ENCODE results near the gene ALKBH6. TPM values are rescaled to one million over a fixed set of nuclear protein-coding genes. Genes with fewer than 3 reads are reported as not detected.
A peak's percentile ranks its signal among the peaks of the same experiment; 100 is the strongest.

ALKBH6 gene
- total and polyA plus RNA-seq, 9 of the 15 experiments (the other 6 are each of a cell fraction or from before 2014, with no cell fraction given), result 0.67 to 62.0 (median 34.5) TPM

DNA sequence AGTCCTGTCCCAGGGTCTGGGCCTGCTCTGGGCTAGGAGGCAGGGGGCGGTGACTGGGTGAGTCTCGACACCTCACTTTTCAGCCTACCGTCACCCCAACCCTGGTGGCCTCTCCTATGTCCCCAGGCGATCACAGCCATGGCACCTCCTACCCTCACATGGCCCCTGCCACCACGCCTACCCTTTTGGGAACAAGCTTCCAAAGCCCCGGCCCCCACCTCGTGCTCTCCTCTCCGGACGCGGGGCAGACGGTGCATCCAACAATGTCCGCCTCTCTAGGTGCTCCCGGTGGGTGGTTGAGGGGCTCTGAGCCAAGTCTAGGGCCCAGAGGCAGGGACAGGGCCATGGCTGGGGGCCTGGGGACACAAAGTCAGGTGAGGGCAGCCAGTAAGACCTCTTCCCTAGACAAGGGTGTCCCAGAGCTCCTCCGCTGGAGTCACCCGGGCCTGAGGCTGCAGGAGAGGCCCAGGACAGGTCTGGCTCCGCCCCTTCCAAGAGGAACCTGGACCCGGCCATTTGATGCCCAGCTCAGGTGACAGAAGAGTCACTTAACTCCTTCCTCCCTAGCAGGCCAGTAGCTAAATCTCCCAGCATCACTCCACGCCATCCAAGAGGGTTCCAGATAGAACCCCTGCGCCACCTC is 5.6 kb downstream of the ALKBH6 start, which contains the start of gene SYNE4:
SYNE4 (minus strand) TSS at position 478 of the 643 bp plus-strand sequence; CDS start at position 346, 132 bp downstream.
- Histone ChIP-seq H3K36me3 (ENCODE audit: control insufficient read depth, insufficient read depth, low read length) (0 out of 3 replicates have a peak, but pooled peaks cover 2% of the 10 kb centered on the region), H3K9me3 (replicated peaks; ENCODE audit: control insufficient read depth, insufficient read depth, low read depth, low read length) (no peaks in the 10 kb centered on the region), H3K4me1 (replicated peaks in 1 of 2; ENCODE audit: control insufficient read depth in 2 of 2, insufficient read depth in 2 of 2, low read length in 2 of 2) (peaks cover 5 to 23% of the 10 kb centered on the region in 2 experiments; a peak in 2 of 5 replicates), H2AFZ (ENCODE audit: low read depth, low read length) (no peak within 1 kb of the TSS), H3K4me3 (no peak within 1 kb of the TSS), H3K27ac (ENCODE audit: extremely low read depth, low read depth, low read length) (no peak within 1 kb of the TSS), H3K27me3 (ENCODE audit: control insufficient read depth in 2 of 2, insufficient read depth in 2 of 2, low read length in 2 of 2) (no peaks in the 10 kb centered on the region), H3K4me2 (ENCODE audit: insufficient read depth, low read length) (no peak within 1 kb of the TSS), H3K9me1 (ENCODE audit: control insufficient read depth, insufficient read depth, low read length) (no peaks in the 10 kb centered on the region), H3K9ac (ENCODE audit: insufficient read depth in 1 of 2, low read depth in 2 of 2, low read length in 2 of 2) (peak within 1 kb of the TSS in 1 of 2 experiments; percentile 32; a peak in 1 of 4 replicates), H4K20me1 (replicated peaks; ENCODE audit: control insufficient read depth, insufficient read depth, low read length) (no peaks in the 10 kb centered on the region), H3K79me2 (ENCODE audit: control insufficient read depth, insufficient read depth, low read length) (peaks cover 8% of the 10 kb centered on the region)
- no peak for FAIRE-seq
- intact Hi-C loops (cut with micrococcal nuclease), result no loop called here
- ATAC-seq, result no peak
- no peak for DNase-seq (ENCODE audit: extremely low read depth in 1 of 4, low spot score in 3 of 4)
- in situ Hi-C loops (cut with MboI), result no loop called here
- 82% methylated on average over 18 of the region's 19 CpGs for WGBS (ENCODE audit: insufficient coverage, low coverage, missing lambda C conversion rate)
- CTCF ChIA-PET (ENCODE audit: low intra/inter-chr PET ratio), result no interaction called here
- POLR2A ChIA-PET, result no interaction called here
- BruUV-seq (replicated peaks), result no TSS peak
- TF ChIP-seq HNRNPK (IDR thresholded peaks at IDR 0.05; ENCODE audit: low read depth, low read length, poor library complexity, severe bottlenecking) (no peak), L3MBTL2 (IDR thresholded peaks at IDR 0.05) (no peak), POLR2G (IDR thresholded peaks at IDR 0.05; ENCODE audit: low read depth, low read length) (0 out of 2 replicates have a peak, but pooled peaks have one; percentile 40), RAD21 (CRISPR knock-in tag; conservative IDR thresholded peaks at IDR 0.05 in 1 of 2, IDR thresholded peaks at IDR 0.05 in 1 of 2) (no peak), CTBP1 (IDR thresholded peaks at IDR 0.05; ENCODE audit: borderline replicate concordance) (no peak), POLR2AphosphoS2 (IDR thresholded peaks at IDR 0.05; ENCODE audit: low read length) (no peak), SOX6 (IDR thresholded peaks at IDR 0.05) (no peak), PRPF4 (IDR thresholded peaks at IDR 0.05; ENCODE audit: insufficient read depth, low read depth, low read length, poor library complexity, severe bottlenecking) (no peak), ZNF140 (CRISPR knock-in tag; IDR thresholded peaks at IDR 0.05) (no peak), HDAC2 (IDR thresholded peaks at IDR 0.05) (no peak), U2AF2 (optimal IDR thresholded peaks at IDR 0.05; ENCODE audit: low read depth, low read length) (no peak), JUN (IDR thresholded peaks at IDR 0.05; ENCODE audit: borderline replicate concordance, low read depth, low read length) (no peak), JUN (CRISPR knock-in tag; IDR thresholded peaks at IDR 0.05; ENCODE audit: borderline replicate concordance) (no peak)
- TF ChIP-seq, protein P1, sequence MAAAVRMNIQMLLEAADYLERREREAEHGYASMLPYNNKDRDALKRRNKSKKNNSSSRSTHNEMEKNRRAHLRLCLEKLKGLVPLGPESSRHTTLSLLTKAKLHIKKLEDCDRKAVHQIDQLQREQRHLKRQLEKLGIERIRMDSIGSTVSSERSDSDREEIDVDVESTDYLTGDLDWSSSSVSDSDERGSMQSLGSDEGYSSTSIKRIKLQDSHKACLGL (CRISPR knock-in tag; IDR thresholded peaks at IDR 0.05; ENCODE audit: borderline replicate concordance, poor library complexity, severe bottlenecking), result no peak
- TF ChIP-seq, protein P2, sequence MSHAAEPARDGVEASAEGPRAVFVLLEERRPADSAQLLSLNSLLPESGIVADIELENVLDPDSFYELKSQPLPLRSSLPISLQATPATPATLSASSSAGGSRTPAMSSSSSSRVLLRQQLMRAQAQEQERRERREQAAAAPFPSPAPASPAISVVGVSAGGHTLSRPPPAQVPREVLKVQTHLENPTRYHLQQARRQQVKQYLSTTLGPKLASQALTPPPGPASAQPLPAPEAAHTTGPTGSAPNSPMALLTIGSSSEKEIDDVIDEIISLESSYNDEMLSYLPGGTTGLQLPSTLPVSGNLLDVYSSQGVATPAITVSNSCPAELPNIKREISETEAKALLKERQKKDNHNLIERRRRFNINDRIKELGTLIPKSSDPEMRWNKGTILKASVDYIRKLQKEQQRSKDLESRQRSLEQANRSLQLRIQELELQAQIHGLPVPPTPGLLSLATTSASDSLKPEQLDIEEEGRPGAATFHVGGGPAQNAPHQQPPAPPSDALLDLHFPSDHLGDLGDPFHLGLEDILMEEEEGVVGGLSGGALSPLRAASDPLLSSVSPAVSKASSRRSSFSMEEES (CRISPR knock-in tag; IDR thresholded peaks at IDR 0.05), result no peak
- TF ChIP-seq, protein P3, sequence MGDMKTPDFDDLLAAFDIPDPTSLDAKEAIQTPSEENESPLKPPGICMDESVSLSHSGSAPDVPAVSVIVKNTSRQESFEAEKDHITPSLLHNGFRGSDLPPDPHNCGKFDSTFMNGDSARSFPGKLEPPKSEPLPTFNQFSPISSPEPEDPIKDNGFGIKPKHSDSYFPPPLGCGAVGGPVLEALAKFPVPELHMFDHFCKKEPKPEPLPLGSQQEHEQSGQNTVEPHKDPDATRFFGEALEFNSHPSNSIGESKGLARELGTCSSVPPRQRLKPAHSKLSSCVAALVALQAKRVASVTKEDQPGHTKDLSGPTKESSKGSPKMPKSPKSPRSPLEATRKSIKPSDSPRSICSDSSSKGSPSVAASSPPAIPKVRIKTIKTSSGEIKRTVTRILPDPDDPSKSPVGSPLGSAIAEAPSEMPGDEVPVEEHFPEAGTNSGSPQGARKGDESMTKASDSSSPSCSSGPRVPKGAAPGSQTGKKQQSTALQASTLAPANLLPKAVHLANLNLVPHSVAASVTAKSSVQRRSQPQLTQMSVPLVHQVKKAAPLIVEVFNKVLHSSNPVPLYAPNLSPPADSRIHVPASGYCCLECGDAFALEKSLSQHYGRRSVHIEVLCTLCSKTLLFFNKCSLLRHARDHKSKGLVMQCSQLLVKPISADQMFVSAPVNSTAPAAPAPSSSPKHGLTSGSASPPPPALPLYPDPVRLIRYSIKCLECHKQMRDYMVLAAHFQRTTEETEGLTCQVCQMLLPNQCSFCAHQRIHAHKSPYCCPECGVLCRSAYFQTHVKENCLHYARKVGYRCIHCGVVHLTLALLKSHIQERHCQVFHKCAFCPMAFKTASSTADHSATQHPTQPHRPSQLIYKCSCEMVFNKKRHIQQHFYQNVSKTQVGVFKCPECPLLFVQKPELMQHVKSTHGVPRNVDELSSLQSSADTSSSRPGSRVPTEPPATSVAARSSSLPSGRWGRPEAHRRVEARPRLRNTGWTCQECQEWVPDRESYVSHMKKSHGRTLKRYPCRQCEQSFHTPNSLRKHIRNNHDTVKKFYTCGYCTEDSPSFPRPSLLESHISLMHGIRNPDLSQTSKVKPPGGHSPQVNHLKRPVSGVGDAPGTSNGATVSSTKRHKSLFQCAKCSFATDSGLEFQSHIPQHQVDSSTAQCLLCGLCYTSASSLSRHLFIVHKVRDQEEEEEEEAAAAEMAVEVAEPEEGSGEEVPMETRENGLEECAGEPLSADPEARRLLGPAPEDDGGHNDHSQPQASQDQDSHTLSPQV (IDR thresholded peaks at IDR 0.05), result no peak

Measured in K562 (cell line).